ENCODE results near the gene TRIM2. TPM values are rescaled to one million over a fixed set of nuclear protein-coding genes. Genes with fewer than 3 reads are reported as not detected.

The TRIM2 gene
- total RNA-seq, 4 donors from 2014 or later, result 2.6 to 7.2 (median 3.8) TPM

- intact Hi-C loops (cut with DNase I; ENCODE audit: low total_unique reads), result no loop called here
Measured at GRCh38 chr4:153295131-153295755, 91.0 kb downstream of the TRIM2 start.

GRCh38 chr4:153296040-153296823, 92.0 kb downstream of the TRIM2 start:
- Histone ChIP-seq H3K27ac (no peak overlapping the region), H3K4me1 (no peaks in the 10 kb centered on the region), H3K36me3 (peaks cover 0 to 18% of the 10 kb centered on the region in 2 donors), H3K4me3 (no peak overlapping the region), H3K27me3 (no peaks in the 10 kb centered on the region), H3K9me3 (no peaks in the 10 kb centered on the region)
- no peak for TF ChIP-seq CTCF (IDR thresholded peaks at IDR 0.05 in 4 of 5, conservative IDR thresholded peaks at IDR 0.05 in 1 of 5)
- TF ChIP-seq POLR2A (IDR thresholded peaks at IDR 0.05), result no peak
- no peak for ATAC-seq
- DNase-seq, result no peak
- in situ Hi-C loops (cut with MboI; ENCODE audit: low sequenced_read_pairs in 4 of 4) (no loop called here), intact Hi-C loops (cut with DNase I; ENCODE audit: low total_unique reads) (no loop called here)

More at GRCh38 chr4:153295131-153295755, 91.0 kb downstream of the TRIM2 start:
- Histone ChIP-seq H3K27ac (no peak overlapping the region), H3K4me3 (no peak overlapping the region), H3K36me3 (peaks cover 0 to 18% of the 10 kb centered on the region in 2 donors), H3K9me3 (no peaks in the 10 kb centered on the region), H3K27me3 (no peaks in the 10 kb centered on the region), H3K4me1 (no peaks in the 10 kb centered on the region)
- in situ Hi-C loops (cut with MboI; ENCODE audit: low sequenced_read_pairs in 4 of 4), result no loop called here
- TF ChIP-seq POLR2A (IDR thresholded peaks at IDR 0.05) (no peak), CTCF (IDR thresholded peaks at IDR 0.05 in 4 of 5, conservative IDR thresholded peaks at IDR 0.05 in 1 of 5) (no peak)
- DNase-seq (no peak), ATAC-seq (no peak)

GRCh38 chr4:153297116-153297515, 92.9 kb downstream of the TRIM2 start:
- no peak overlapping the region for H3K4me3 ChIP-seq
- H3K27ac ChIP-seq, result no peak overlapping the region
- no peak for DNase-seq
- no peak for ATAC-seq
- H3K36me3 ChIP-seq, result peaks cover 0 to 18% of the 10 kb centered on the region in 2 donors
- TF ChIP-seq POLR2A (IDR thresholded peaks at IDR 0.05), result no peak
- no peak for TF ChIP-seq CTCF (IDR thresholded peaks at IDR 0.05 in 4 of 5, conservative IDR thresholded peaks at IDR 0.05 in 1 of 5)
- intact Hi-C loops (cut with DNase I; ENCODE audit: low total_unique reads), result no loop called here
- H3K4me1 ChIP-seq, result no peaks in the 10 kb centered on the region
- no peaks in the 10 kb centered on the region for H3K27me3 ChIP-seq
- in situ Hi-C loops (cut with MboI; ENCODE audit: low sequenced_read_pairs in 4 of 4), result no loop called here
- H3K9me3 ChIP-seq, result no peaks in the 10 kb centered on the region

- in situ Hi-C loops (cut with MboI; ENCODE audit: low sequenced_read_pairs in 4 of 4), result loop anchor here in 1 of 4 donors (25.0 kb wide), 1 partner anchor 98 kb away; the partner anchor contains the start of gene TRIM2
- no peaks in the 10 kb centered on the region for H3K4me1 ChIP-seq
- no peak overlapping the region for H3K27ac ChIP-seq
- no peak for DNase-seq
- no peak for ATAC-seq
- TF ChIP-seq CTCF (IDR thresholded peaks at IDR 0.05 in 4 of 5, conservative IDR thresholded peaks at IDR 0.05 in 1 of 5) (no peak), POLR2A (IDR thresholded peaks at IDR 0.05) (no peak)
- no peaks in the 10 kb centered on the region for H3K9me3 ChIP-seq
- no peak overlapping the region for H3K4me3 ChIP-seq
- intact Hi-C loops (cut with DNase I; ENCODE audit: low total_unique reads), result no loop called here
- H3K27me3 ChIP-seq, result no peaks in the 10 kb centered on the region
- H3K36me3 ChIP-seq, result no peaks in the 10 kb centered on the region
Measured at GRCh38 chr4:153310793-153311192, 106.5 kb downstream of the TRIM2 start.
